H1 (cell line): ENCODE measurements around the gene CWH43. TPM values are rescaled to one million over a fixed set of nuclear protein-coding genes. Genes with fewer than 3 reads are reported as not detected.

ENCODE experiments used
- CEBPB ChIP-seq: IDR thresholded peaks from 2 replicates; pipeline ENCODE4 v1.6.1; 2012; ENCODE audit warnings: low read depth, low read length
- CHD1 ChIP-seq: IDR thresholded peaks from 2 replicates; pipeline ENCODE4 v1.6.1; 2012; ENCODE audit warnings: low read depth, low read length, improper control_type of control experiment
- CHD7 ChIP-seq: fragments of 300-600 bp; sonication (generic); IDR thresholded peaks from 2 replicates; pipeline ENCODE4 v1.7.1; 2012; ENCODE audit warnings: low read length, moderate library complexity, mild to moderate bottlenecking, inconsistent platforms; ENCODE audit not compliant: insufficient replicate concordance
- CTBP2 ChIP-seq: IDR thresholded peaks from 2 replicates; pipeline ENCODE4 v1.7.0; 2011; ENCODE audit warnings: borderline replicate concordance, mild to moderate bottlenecking, moderate library complexity, mixed read lengths, low read length; ENCODE audit not compliant: insufficient read depth, insufficient read length
- EP300 ChIP-seq, 2 experiments: IDR thresholded peaks; 1 replicate in 1 of 2; 2 replicates in 1 of 2; pipeline ENCODE4 v1.6.1; 2011 to 2012; ENCODE audit warnings: low read depth in 2 of 2, low read length in 2 of 2, mild to moderate bottlenecking in 2 of 2, borderline replicate concordance in 1 of 2, inconsistent platforms in 1 of 2, moderate library complexity in 1 of 2
- GABPA ChIP-seq: IDR thresholded peaks from 2 replicates; pipeline ENCODE4 v1.6.1; 2011; ENCODE audit warnings: mild to moderate bottlenecking, low read length, moderate library complexity, borderline replicate concordance; ENCODE audit not compliant: insufficient read depth
- GTF2F1 ChIP-seq: IDR thresholded peaks from 2 replicates; pipeline ENCODE4 v1.6.1; 2012; ENCODE audit warnings: low read depth, low read length, improper control_type of control experiment, borderline replicate concordance
- KDM5A ChIP-seq: fragments of 200-600 bp; IDR thresholded peaks from 2 replicates; pipeline ENCODE4 v1.7.1; 2012; ENCODE audit warnings: mild to moderate bottlenecking, low read length, inconsistent platforms, mixed read lengths
- SIN3A ChIP-seq, 2 experiments: IDR thresholded peaks in 1 of 2; conservative IDR thresholded peaks in 1 of 2; 2 replicates each; pipeline ENCODE4 v1.6.1; 2011 to 2012; ENCODE audit warnings: low read length in 2 of 2, improper control_type of control experiment in 1 of 2, low read depth in 1 of 2, mild to moderate bottlenecking in 1 of 2
- polyA plus RNA-seq, 7 experiments: library from polyadenylated mRNA; depleted of rRNA in 3 of 7; stranded (reverse) in 5 of 7; unstranded in 2 of 7; fragments of >200 nt in 5 of 7; fragments of 200-250 nt in 2 of 7; gene quantifications; 1 replicate in 5 of 7; 2 replicates in 1 of 7; 4 replicates in 1 of 7; pipeline versions ENCODE4 v1.2.1 to v1.2.3, GENCODE V29; 2011 to 2013; ENCODE audit warnings: missing spikeins in 2 of 7, mixed read lengths in 2 of 7
- total RNA-seq: library from RNA; stranded (reverse); fragmentation: NEBNext Ultra II Directional; extraction: Animal tissue kit (Norgen Biotek cat#: 25700); gene quantifications from 2 replicates; pipeline ENCODE4 v1.2.1, GENCODE V29; 2021

Gene CWH43
- total and polyA plus RNA-seq, 2 of the 8 experiments (the other 6 are each of a cell fraction or from before 2014, with no cell fraction given): not detected

GRCh38 chr4:49032440-49033161 lies 46.5 kb downstream of the CWH43 start (continued):
- TF ChIP-seq CHD7 (no peak), CEBPB (peak; percentile 61; the same call in 1 of the 2 replicates), SIN3A (conservative IDR thresholded peaks at IDR 0.05 in 1 of 2, IDR thresholded peaks at IDR 0.05 in 1 of 2; ENCODE audit: low read depth in 1 of 2, low read length in 2 of 2) (no peak), CTBP2 (no peak), GTF2F1 (no peak), CHD1 (no peak), GABPA (no peak), KDM5A (no peak), EP300 (IDR thresholded peaks at IDR 0.05; ENCODE audit: borderline replicate concordance in 1 of 2, low read depth in 2 of 2, low read length in 2 of 2) (no peak)
